Esophagus muscularis mucosa (tissue), 4 donors: ENCODE results near the gene HK3. TPM values are rescaled to one million over a fixed set of nuclear protein-coding genes. Genes with fewer than 3 reads are reported as not detected.
A peak's percentile ranks its signal among the peaks of the same experiment; 100 is the strongest.
"Not testable (repeated sequence)": the region's sequence is repeated elsewhere in the genome, so short reads cannot be mapped to it uniquely, and the experiment has no call there.

Experiments used
- DNase-seq: peaks from one replicate; pipeline ENCODE4 v3.0.0-alpha.2; 2017; ENCODE audit errors: extremely low spot score
- H3K27ac ChIP-seq, 4 donors: fragments of 200-600 bp; sonication (generic); replicated peaks in 1 of 4; 1 replicate in 3 of 4; 2 replicates in 1 of 4; pipeline ENCODE4 v1.5.1; 2016 to 2019; ENCODE audit warnings: mild to moderate bottlenecking in 1 of 4
- H3K27me3 ChIP-seq, 4 donors: fragments of 200-600 bp; sonication (generic); one replicate each; pipeline versions ENCODE4 v1.5.1 to v1.6.0; 2016 to 2019
- H3K36me3 ChIP-seq, 4 donors: fragments of 200-600 bp; sonication (generic); one replicate each; pipeline ENCODE4 v1.5.1; 2016 to 2019
- H3K4me1 ChIP-seq, 4 donors: fragments of 200-600 bp; sonication (generic); one replicate each; pipeline ENCODE4 v1.5.1; 2016 to 2019
- H3K4me3 ChIP-seq, 4 donors: fragments of 200-600 bp; sonication (generic); 1 replicate in 2 of 4; 2 replicates in 2 of 4; pipeline ENCODE4 v1.5.1; 2016 to 2019; ENCODE audit warnings: mild to moderate bottlenecking in 4 of 4, moderate library complexity in 1 of 4
- H3K9me3 ChIP-seq, 4 donors: fragments of 200-600 bp; sonication (generic); 1 replicate in 3 of 4; 2 replicates in 1 of 4; pipeline ENCODE4 v1.5.1; 2016 to 2019
- EP300 ChIP-seq: sonication (generic); formaldehyde crosslinking; IDR thresholded peaks from one replicate; pipeline ENCODE4 v1.6.1; 2017; ENCODE audit warnings: antibody characterized with exemption
- POLR2A ChIP-seq: fragments of 450-650 bp; IDR thresholded peaks from one replicate; pipeline ENCODE4 v1.6.1; 2017; ENCODE audit warnings: antibody characterized with exemption, moderate library complexity, mild to moderate bottlenecking, low read depth
- POLR2AphosphoS5 ChIP-seq, 2 donors: sonication (generic); formaldehyde crosslinking; IDR thresholded peaks; one replicate each; pipeline ENCODE4 v1.6.1; 2017; ENCODE audit warnings: antibody characterized with exemption in 2 of 2
- WGBS: methylation state at CpG from one replicate; pipeline ENCODE4 v1.1.5; 2018; 5-methylcytosine and 5-hydroxymethylcytosine counted together
- intact Hi-C: fragments of 100-400 bp; cut with DNase I; formaldehyde crosslinking; loops from one replicate; pipeline ENCODE4 v1.15.1; 2023
- total RNA-seq, 4 donors: library from RNA; depleted of rRNA; stranded (reverse); fragments of >200 nt; gene quantifications; one replicate each; pipeline versions ENCODE4 v1.1.0 to v1.2.1, GENCODE V29; 2016
- TF ChIP-seq, protein P1 (sequence below), 3 experiments: fragments of 200-600 bp in 2 of 3; fragments of 450-650 bp in 1 of 3; sonication (generic) in 2 of 3; IDR thresholded peaks; one replicate each; pipeline ENCODE4 v1.5.1; 2017 to 2019; ENCODE audit warnings: antibody characterized with exemption in 3 of 3, mild to moderate bottlenecking in 2 of 3, moderate library complexity in 1 of 3

Gene HK3
- total RNA-seq, 4 donors from 2014 or later, result 3.8 to 11.6 (median 6.9) TPM

DNA sequence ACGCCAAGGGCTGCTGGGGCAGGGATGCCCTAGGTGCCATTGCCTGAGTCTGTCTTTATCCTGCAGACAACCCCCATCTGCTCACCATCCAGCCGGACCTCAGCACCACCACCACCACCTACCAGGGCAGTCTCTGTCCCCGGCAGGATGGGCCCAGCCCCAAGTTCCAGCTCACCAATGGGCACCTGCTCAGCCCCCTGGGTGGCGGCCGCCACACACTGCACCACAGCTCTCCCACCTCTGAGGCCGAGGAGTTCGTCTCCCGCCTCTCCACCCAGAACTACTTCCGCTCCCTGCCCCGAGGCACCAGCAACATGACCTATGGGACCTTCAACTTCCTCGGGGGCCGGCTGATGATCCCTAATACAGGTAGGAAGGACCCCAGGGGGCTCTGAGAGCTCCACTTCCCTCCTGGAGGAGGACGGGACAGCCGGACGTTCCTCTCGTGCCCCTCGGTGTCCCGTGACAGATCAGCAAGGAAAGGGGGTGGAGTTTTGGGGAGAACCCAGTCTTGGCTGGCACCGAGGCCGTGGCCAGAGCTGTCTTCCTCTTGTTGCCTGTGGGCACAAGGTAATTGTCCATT lies 24.9 kb downstream of the HK3 start:
- DNase-seq, result no peak
- 74% methylated on average over 19 of the region's 20 CpGs for WGBS
- no peak overlapping the region for H3K27ac ChIP-seq
- peaks cover 0 to 69% (median 0%) of the 10 kb centered on the region in 4 donors for H3K27me3 ChIP-seq
- H3K36me3 ChIP-seq, result no peaks in the 10 kb centered on the region
- intact Hi-C loops, result no loop called here
- no peaks in the 10 kb centered on the region for H3K4me1 ChIP-seq
- H3K9me3 ChIP-seq, result no peaks in the 10 kb centered on the region
- H3K4me3 ChIP-seq, result no peak overlapping the region
- TF ChIP-seq POLR2A, result no peak
- no peak for TF ChIP-seq EP300
- TF ChIP-seq POLR2AphosphoS5 (IDR thresholded peaks at IDR 0.05), result no peak
- TF ChIP-seq, protein P1, sequence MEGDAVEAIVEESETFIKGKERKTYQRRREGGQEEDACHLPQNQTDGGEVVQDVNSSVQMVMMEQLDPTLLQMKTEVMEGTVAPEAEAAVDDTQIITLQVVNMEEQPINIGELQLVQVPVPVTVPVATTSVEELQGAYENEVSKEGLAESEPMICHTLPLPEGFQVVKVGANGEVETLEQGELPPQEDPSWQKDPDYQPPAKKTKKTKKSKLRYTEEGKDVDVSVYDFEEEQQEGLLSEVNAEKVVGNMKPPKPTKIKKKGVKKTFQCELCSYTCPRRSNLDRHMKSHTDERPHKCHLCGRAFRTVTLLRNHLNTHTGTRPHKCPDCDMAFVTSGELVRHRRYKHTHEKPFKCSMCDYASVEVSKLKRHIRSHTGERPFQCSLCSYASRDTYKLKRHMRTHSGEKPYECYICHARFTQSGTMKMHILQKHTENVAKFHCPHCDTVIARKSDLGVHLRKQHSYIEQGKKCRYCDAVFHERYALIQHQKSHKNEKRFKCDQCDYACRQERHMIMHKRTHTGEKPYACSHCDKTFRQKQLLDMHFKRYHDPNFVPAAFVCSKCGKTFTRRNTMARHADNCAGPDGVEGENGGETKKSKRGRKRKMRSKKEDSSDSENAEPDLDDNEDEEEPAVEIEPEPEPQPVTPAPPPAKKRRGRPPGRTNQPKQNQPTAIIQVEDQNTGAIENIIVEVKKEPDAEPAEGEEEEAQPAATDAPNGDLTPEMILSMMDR (IDR thresholded peaks at IDR 0.05), result no peak

DNA sequence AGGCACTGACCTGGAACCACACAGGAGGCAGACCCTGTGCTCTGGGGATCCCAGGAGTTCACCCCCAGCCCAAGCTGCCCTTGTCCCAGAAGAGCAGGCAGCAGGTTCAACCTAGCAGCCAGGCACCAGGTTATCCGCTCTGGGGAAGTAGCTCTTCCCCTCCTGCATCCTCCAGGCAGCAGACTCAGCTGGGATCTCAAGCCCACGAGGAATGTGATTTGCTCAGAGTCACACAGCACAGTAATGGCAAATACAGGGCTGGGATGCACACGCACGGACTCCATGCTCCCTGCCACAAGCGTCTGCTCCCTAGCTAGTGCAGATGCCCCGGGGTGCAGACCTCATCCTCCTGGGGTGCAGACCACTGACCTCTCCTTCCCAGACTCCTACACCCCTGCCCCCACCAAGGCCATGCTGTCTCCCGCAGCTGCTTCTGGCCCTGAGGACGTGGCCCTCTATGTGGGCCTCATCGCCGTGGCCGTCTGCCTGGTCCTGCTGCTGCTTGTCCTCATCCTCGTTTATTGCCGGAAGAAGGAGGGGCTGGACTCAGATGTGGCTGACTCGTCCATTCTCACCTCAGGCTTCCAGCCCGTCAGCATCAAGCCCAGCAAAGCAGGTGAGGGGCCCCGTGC lies 25.5 kb downstream of the HK3 start:
- TF ChIP-seq POLR2A (no peak), EP300 (no peak), POLR2AphosphoS5 (IDR thresholded peaks at IDR 0.05) (no peak)
- TF ChIP-seq, protein P1 (IDR thresholded peaks at IDR 0.05), result no peak
- Histone ChIP-seq H3K4me1 (no peaks in the 10 kb centered on the region), H3K27ac (no peak overlapping the region), H3K4me3 (no peak overlapping the region), H3K36me3 (no peaks in the 10 kb centered on the region), H3K9me3 (no peaks in the 10 kb centered on the region), H3K27me3 (peaks cover 0 to 69% (median 0%) of the 10 kb centered on the region in 4 donors)
- WGBS, result 47% methylated on average over 14 of the region's 16 CpGs
- DNase-seq, result no peak
- intact Hi-C loops, result no loop called here

DNA sequence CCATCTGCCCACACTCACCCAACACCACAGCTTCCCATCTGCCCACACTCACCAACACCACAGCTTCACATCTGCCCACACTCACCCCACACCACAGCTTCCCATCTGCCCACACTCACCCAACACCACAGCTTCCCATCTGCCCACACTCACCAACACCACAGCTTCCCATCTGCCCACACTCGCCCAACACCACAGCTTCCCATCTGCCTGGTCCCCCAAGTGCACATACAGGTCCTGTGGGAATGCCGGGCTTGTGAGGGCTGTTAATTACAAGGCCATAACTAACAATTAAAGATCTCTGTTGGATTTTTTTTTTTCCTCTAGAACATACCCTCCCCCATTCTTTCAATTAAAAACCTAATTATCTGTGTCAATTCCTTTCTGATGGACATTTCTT lies 26.1 kb downstream of the HK3 start:
- H3K27ac ChIP-seq, H3K4me1 ChIP-seq, intact Hi-C loops, DNase-seq, H3K9me3 ChIP-seq, H3K4me3 ChIP-seq, H3K36me3 ChIP-seq: not testable (repeated sequence)
- H3K27me3 ChIP-seq, result peaks cover 0 to 69% (median 0%) of the 10 kb centered on the region in 4 donors
- WGBS, result 69% methylated on average over 2 of the region's 2 CpGs

DNA sequence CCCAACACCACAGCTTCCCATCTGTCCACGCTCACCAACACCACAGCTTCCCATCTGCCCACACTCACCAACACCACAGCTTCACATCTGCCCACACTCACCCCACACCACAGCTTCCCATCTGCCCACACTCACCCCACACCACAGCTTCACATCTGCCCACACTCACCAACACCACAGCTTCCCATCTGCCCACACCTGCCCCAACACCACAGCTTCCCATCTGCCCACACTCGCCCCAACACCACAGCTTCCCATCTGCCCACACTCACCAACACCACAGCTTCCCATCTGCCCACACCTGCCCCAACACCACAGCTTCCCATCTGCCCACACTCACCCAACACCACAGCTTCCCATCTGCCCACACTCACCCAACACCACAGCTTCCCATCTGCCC lies 26.6 kb downstream of the HK3 start:
- peaks cover 0 to 69% (median 0%) of the 10 kb centered on the region in 4 donors for H3K27me3 ChIP-seq
- H3K27ac ChIP-seq, H3K4me1 ChIP-seq, DNase-seq, H3K36me3 ChIP-seq, H3K4me3 ChIP-seq, H3K9me3 ChIP-seq, intact Hi-C loops: not testable (repeated sequence)
- WGBS, result 75% methylated on average over 2 of the region's 2 CpGs

DNA sequence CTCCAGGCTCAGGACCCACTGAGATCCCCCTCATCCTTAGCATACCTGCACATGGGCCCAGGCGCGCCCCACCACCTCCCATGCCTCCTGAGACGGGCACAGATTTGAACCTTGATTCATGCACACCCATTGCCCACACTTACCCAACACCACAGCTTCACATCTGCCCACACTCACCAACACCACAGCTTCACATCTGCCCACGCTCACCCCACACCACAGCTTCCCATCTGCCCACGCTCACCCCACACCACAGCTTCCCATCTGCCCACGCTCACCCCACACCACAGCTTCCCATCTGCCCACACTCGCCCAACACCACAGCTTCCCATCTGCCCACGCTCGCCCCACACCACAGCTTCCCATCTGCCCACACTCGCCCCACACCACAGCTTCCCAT lies 28.5 kb downstream of the HK3 start:
- H3K27ac ChIP-seq, H3K36me3 ChIP-seq, H3K9me3 ChIP-seq, DNase-seq, intact Hi-C loops, H3K4me1 ChIP-seq, H3K4me3 ChIP-seq: not testable (repeated sequence)
- 88% methylated on average over 10 of the region's 10 CpGs for WGBS
- peaks cover 0 to 69% (median 0%) of the 10 kb centered on the region in 4 donors for H3K27me3 ChIP-seq

DNA sequence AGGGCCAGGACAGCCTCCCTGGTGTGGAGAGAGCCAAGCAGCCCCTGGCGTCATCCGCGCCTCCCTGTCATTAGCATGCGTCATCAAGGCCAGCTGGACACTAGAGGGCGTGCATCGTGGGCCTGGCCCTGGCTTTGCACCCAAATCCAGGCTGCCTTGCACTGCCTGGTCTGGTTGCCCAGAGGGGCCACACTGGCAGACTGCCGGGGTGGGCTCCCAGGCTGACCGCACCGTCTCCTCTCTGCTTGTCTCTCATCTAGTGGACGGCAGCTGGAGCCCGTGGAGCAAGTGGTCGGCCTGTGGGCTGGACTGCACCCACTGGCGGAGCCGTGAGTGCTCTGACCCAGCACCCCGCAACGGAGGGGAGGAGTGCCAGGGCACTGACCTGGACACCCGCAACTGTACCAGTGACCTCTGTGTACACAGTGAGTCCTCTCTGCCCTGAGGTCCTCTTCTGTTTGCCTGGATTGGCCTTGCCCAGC lies 29.0 kb downstream of the HK3 start:
- no CpG with 5 or more reads among the region's 17 CpGs for WGBS
- intact Hi-C loops, result no loop called here
- H3K27ac ChIP-seq, result no peak overlapping the region
- H3K4me3 ChIP-seq, result no peak overlapping the region
- H3K4me1 ChIP-seq, result no peaks in the 10 kb centered on the region
- H3K27me3 ChIP-seq, result peaks cover 0 to 70% (median 0%) of the 10 kb centered on the region in 4 donors
- no peak for TF ChIP-seq POLR2A
- TF ChIP-seq POLR2AphosphoS5 (IDR thresholded peaks at IDR 0.05), result no peak
- TF ChIP-seq, protein P1 (IDR thresholded peaks at IDR 0.05), result peak in 1 of 3 experiments; percentile 15
- no peak for TF ChIP-seq EP300
- DNase-seq, result no peak
- no peaks in the 10 kb centered on the region for H3K36me3 ChIP-seq
- H3K9me3 ChIP-seq, result no peaks in the 10 kb centered on the region
